ENCODE measurements around the gene DMD. TPM values are rescaled to one million over a fixed set of nuclear protein-coding genes. Genes with fewer than 3 reads are reported as not detected.
"Not testable (repeated sequence)": the region's sequence is repeated elsewhere in the genome, so short reads cannot be mapped to it uniquely, and the experiment has no call there.

Gene DMD
- total RNA-seq, 1 donor from 2014 or later: 143 TPM

GRCh38 chrX:33082371-33082770 is 129.0 kb downstream of the DMD start:
- H3K27me3 ChIP-seq (ENCODE audit: low read depth): no peaks in the 10 kb centered on the region
- no peak for DNase-seq
- intact Hi-C loops (cut with micrococcal nuclease): no loop called here
- H3K36me3 ChIP-seq: no peaks in the 10 kb centered on the region
- TF ChIP-seq, protein P1, sequence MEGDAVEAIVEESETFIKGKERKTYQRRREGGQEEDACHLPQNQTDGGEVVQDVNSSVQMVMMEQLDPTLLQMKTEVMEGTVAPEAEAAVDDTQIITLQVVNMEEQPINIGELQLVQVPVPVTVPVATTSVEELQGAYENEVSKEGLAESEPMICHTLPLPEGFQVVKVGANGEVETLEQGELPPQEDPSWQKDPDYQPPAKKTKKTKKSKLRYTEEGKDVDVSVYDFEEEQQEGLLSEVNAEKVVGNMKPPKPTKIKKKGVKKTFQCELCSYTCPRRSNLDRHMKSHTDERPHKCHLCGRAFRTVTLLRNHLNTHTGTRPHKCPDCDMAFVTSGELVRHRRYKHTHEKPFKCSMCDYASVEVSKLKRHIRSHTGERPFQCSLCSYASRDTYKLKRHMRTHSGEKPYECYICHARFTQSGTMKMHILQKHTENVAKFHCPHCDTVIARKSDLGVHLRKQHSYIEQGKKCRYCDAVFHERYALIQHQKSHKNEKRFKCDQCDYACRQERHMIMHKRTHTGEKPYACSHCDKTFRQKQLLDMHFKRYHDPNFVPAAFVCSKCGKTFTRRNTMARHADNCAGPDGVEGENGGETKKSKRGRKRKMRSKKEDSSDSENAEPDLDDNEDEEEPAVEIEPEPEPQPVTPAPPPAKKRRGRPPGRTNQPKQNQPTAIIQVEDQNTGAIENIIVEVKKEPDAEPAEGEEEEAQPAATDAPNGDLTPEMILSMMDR (IDR thresholded peaks at IDR 0.05; ENCODE audit: borderline replicate concordance): no peak
- H3K4me1 ChIP-seq: peaks cover 20% of the 10 kb centered on the region
- peak overlapping the region; percentile 11 for H3K4me3 ChIP-seq
- no peaks in the 10 kb centered on the region for H3K9me3 ChIP-seq (replicated peaks)
- peak overlapping the region; percentile 75 for H3K27ac ChIP-seq (replicated peaks)

GRCh38 chrX:33078273-33078672 is 133.1 kb downstream of the DMD start:
- TF ChIP-seq, protein P1 (IDR thresholded peaks at IDR 0.05; ENCODE audit: borderline replicate concordance): no peak
- intact Hi-C loops (cut with micrococcal nuclease): no loop called here
- H3K9me3 ChIP-seq (replicated peaks): no peaks in the 10 kb centered on the region
- no peak for DNase-seq
- peaks cover 6% of the 10 kb centered on the region for H3K4me1 ChIP-seq
- H3K27me3 ChIP-seq (ENCODE audit: low read depth): no peaks in the 10 kb centered on the region
- H3K36me3 ChIP-seq: no peaks in the 10 kb centered on the region
- no peak overlapping the region for H3K27ac ChIP-seq (replicated peaks)
- H3K4me3 ChIP-seq: no peak overlapping the region

- H3K4me3 ChIP-seq; intact Hi-C loops (cut with micrococcal nuclease); H3K4me1 ChIP-seq; H3K27me3 ChIP-seq (ENCODE audit: low read depth); DNase-seq; H3K9me3 ChIP-seq (replicated peaks); H3K36me3 ChIP-seq; H3K27ac ChIP-seq (replicated peaks): not testable (repeated sequence)
Observed at GRCh38 chrX:33073660-33074059, 137.7 kb downstream of the DMD start.

DNA sequence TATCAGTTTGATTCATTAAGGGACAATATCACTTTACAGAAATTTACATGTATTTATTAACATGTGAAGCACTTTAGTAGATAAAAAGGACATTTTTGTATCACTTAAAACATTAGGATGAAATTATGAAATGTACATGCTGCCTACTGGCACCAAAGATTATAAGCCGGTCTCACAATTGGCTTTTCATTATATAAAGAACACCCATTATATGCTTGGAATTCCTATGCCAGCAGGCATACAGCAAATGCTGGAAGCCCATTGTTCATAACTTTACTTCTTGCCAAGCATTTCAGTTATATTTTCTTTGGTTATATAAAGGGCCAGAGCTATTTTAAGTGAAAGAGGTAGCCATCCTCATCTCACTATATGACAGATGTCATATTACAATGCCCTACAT is 145.9 kb downstream of the DMD start:
- intact Hi-C loops (cut with micrococcal nuclease): no loop called here
- no peak for DNase-seq
- Histone ChIP-seq H3K27ac (replicated peaks) (no peak overlapping the region), H3K36me3 (no peaks in the 10 kb centered on the region), H3K4me1 (no peaks in the 10 kb centered on the region), H3K4me3 (no peak overlapping the region), H3K9me3 (replicated peaks) (no peaks in the 10 kb centered on the region), H3K27me3 (ENCODE audit: low read depth) (no peaks in the 10 kb centered on the region)
- TF ChIP-seq, protein P1 (IDR thresholded peaks at IDR 0.05; ENCODE audit: borderline replicate concordance): no peak

GRCh38 chrX:33062041-33062440 is 149.3 kb downstream of the DMD start:
- Histone ChIP-seq H3K4me1 (no peaks in the 10 kb centered on the region), H3K4me3 (no peak overlapping the region), H3K9me3 (replicated peaks) (no peaks in the 10 kb centered on the region), H3K27ac (replicated peaks) (no peak overlapping the region), H3K27me3 (ENCODE audit: low read depth) (no peaks in the 10 kb centered on the region), H3K36me3 (no peaks in the 10 kb centered on the region)
- intact Hi-C loops (cut with micrococcal nuclease): no loop called here
- no peak for DNase-seq
- TF ChIP-seq, protein P1 (IDR thresholded peaks at IDR 0.05; ENCODE audit: borderline replicate concordance): no peak

GRCh38 chrX:33053001-33053400 is 158.3 kb downstream of the DMD start:
- Histone ChIP-seq H3K4me3 (no peak overlapping the region), H3K36me3 (no peaks in the 10 kb centered on the region), H3K27ac (replicated peaks) (no peak overlapping the region), H3K27me3 (ENCODE audit: low read depth) (no peaks in the 10 kb centered on the region), H3K9me3 (replicated peaks) (no peaks in the 10 kb centered on the region), H3K4me1 (no peaks in the 10 kb centered on the region)
- no peak for DNase-seq
- intact Hi-C loops (cut with micrococcal nuclease): no loop called here
- TF ChIP-seq, protein P1 (IDR thresholded peaks at IDR 0.05; ENCODE audit: borderline replicate concordance): no peak
